ENCODE measurements around the gene TECTA. TPM values are rescaled to one million over a fixed set of nuclear protein-coding genes. Genes with fewer than 3 reads are reported as not detected.

TECTA gene
- total and polyA plus RNA-seq, 2 of the 8 experiments (the other 6 are each of a cell fraction or from before 2014, with no cell fraction given): 0.59 to 1.0 TPM

GRCh38 chr11:121229495-121230215 lies 128.6 kb downstream of the TECTA start:
- no peaks in the 10 kb centered on the region for H4K20me1 ChIP-seq (replicated peaks in 1 of 2; ENCODE audit: control insufficient read depth in 1 of 2, insufficient read depth in 2 of 2, low read length in 2 of 2)
- no peak overlapping the region for H2AFZ ChIP-seq (ENCODE audit: low read length)
- H3K9me3 ChIP-seq (ENCODE audit: insufficient read depth in 2 of 2, low read depth in 1 of 2, low read length in 1 of 2): peaks cover 13 to 19% of the 10 kb centered on the region in 2 experiments
- H2BK15ac ChIP-seq (ENCODE audit: low read length): no peak overlapping the region
- H2BK120ac ChIP-seq (replicated peaks; ENCODE audit: low read depth, low read length): no peak overlapping the region
- H3K4me3 ChIP-seq (ENCODE audit: extremely low read depth in 1 of 4, insufficient read depth in 2 of 4, low read depth in 3 of 4, low read length in 4 of 4): no peak overlapping the region
- H2BK5ac ChIP-seq (ENCODE audit: low read depth, low read length): no peak overlapping the region
- DNase-seq (ENCODE audit: low read depth in 1 of 2, low spot score in 2 of 2) (no peak), FAIRE-seq (no peak)
- H3K23me2 ChIP-seq (ENCODE audit: low read depth, low read length): no peaks in the 10 kb centered on the region
- ChIA-PET CTCF (ENCODE audit: partially characterized antibody) (interaction anchor here (0.5 to 2.1 kb wide), 2 partner anchors 8 to 337 kb away, joined by 3 to 7 read pairs; no protein-coding TSS in a partner anchor), POLR2A (ENCODE audit: partially characterized antibody) (no interaction called here)
- H3K56ac ChIP-seq (replicated peaks; ENCODE audit: insufficient read length, low read depth, low read length): no peak overlapping the region
- no peak overlapping the region for H4K8ac ChIP-seq (ENCODE audit: extremely low read depth, insufficient read depth, low read length)
- H3K23ac ChIP-seq (ENCODE audit: insufficient read length): no peak overlapping the region
- no peaks in the 10 kb centered on the region for H3K36me3 ChIP-seq (ENCODE audit: control insufficient read depth in 2 of 4, insufficient read depth in 4 of 4, low read length in 3 of 4)
- no peak overlapping the region for H3K9ac ChIP-seq (replicated peaks in 1 of 4; ENCODE audit: extremely low read depth in 1 of 4, low read depth in 3 of 4, low read length in 3 of 4)
- H3K79me1 ChIP-seq (ENCODE audit: low read depth, low read length): no peaks in the 10 kb centered on the region
- H3K14ac ChIP-seq (ENCODE audit: insufficient read length): no peak overlapping the region
- H2AK5ac ChIP-seq (ENCODE audit: low read depth, low read length): no peak overlapping the region
- H3K4me1 ChIP-seq (replicated peaks in 1 of 4; ENCODE audit: control insufficient read depth in 3 of 4, insufficient read depth in 4 of 4, low read length in 3 of 4): peaks cover 0 to 5% (median 2%) of the 10 kb centered on the region in 4 experiments; a peak in 2 of 7 replicates
- H3K4me2 ChIP-seq (ENCODE audit: insufficient read depth in 1 of 2, low read depth in 2 of 2, low read length in 2 of 2): no peak overlapping the region
- H3K18ac ChIP-seq (ENCODE audit: extremely low read depth, low read length): no peak overlapping the region
- H3K79me2 ChIP-seq (ENCODE audit: control insufficient read depth in 1 of 2, insufficient read depth in 2 of 2, low read length in 2 of 2): no peaks in the 10 kb centered on the region
- 73% methylated on average over 5 of the region's 5 CpGs; no CpG with 5 or more reads in 1 of the 2 experiments for WGBS, 2 experiments (ENCODE audit: extremely low coverage in 1 of 2, insufficient coverage in 1 of 2, insufficient read length in 1 of 2, insufficient replicate concordance in 2 of 2, low coverage in 1 of 2, low lambda C conversion rate in 2 of 2, missing lambda C conversion rate in 1 of 2)
- H3K27ac ChIP-seq (ENCODE audit: low read depth, low read length): no peak overlapping the region
- no peak overlapping the region for H4K5ac ChIP-seq (ENCODE audit: insufficient read length, low read depth, low read length)
- H2BK12ac ChIP-seq (ENCODE audit: low read depth, low read length): no peak overlapping the region
- H3K27me3 ChIP-seq (replicated peaks in 1 of 4; ENCODE audit: control insufficient read depth in 3 of 4, extremely low read depth in 1 of 4, insufficient read depth in 3 of 4, low read length in 3 of 4): no peaks in the 10 kb centered on the region
- H3K4ac ChIP-seq (replicated peaks; ENCODE audit: insufficient read length, low read depth, low read length): no peak overlapping the region
- no peak overlapping the region for H2BK20ac ChIP-seq (ENCODE audit: low read length)
- TF ChIP-seq SIRT6 (IDR thresholded peaks at IDR 0.05; ENCODE audit: low read length): no peak
- no peak for TF ChIP-seq CREB1 (IDR thresholded peaks at IDR 0.05)
- no peak for TF ChIP-seq HDAC6 (IDR thresholded peaks at IDR 0.05; ENCODE audit: low read depth, low read length)
- TF ChIP-seq POLR2AphosphoS5 (IDR thresholded peaks at IDR 0.05; ENCODE audit: low read depth, low read length): no peak
- no peak for TF ChIP-seq RFX5 (IDR thresholded peaks at IDR 0.05; ENCODE audit: borderline replicate concordance, low read depth, low read length)
- TF ChIP-seq TEAD4 (IDR thresholded peaks at IDR 0.05; ENCODE audit: low read depth, low read length): no peak
- no peak for TF ChIP-seq YY1 (IDR thresholded peaks at IDR 0.05; ENCODE audit: low read depth, low read length)
- no peak for TF ChIP-seq EP300 (IDR thresholded peaks at IDR 0.05; ENCODE audit: borderline replicate concordance in 1 of 2, low read depth in 2 of 2, low read length in 2 of 2)
- no peak for TF ChIP-seq JUND (IDR thresholded peaks at IDR 0.05; ENCODE audit: low read length)
- no peak for TF ChIP-seq ASH2L (IDR thresholded peaks at IDR 0.05; ENCODE audit: low read length)
- TF ChIP-seq HDAC2 (IDR thresholded peaks at IDR 0.05; ENCODE audit: borderline replicate concordance in 1 of 2, low read depth in 2 of 2, low read length in 2 of 2): no peak
- no peak overlapping the region for H4K91ac ChIP-seq (replicated peaks; ENCODE audit: insufficient read length, low read length)

All from H1 (cell line).